PC-9 (cell line): ENCODE results near the gene ZDHHC6.

Experiments used
- CTCF ChIP-seq: fragments of 200-600 bp; sonication (generic); conservative IDR thresholded peaks from 2 replicates; pipeline ENCODE4 v1.6.1; 2017; ENCODE audit warnings: mixed run types, antibody characterized with exemption, mild to moderate bottlenecking, moderate library complexity
- EZH2 ChIP-seq: fragments of 200-600 bp; sonication (generic); IDR thresholded peaks from 2 replicates; pipeline ENCODE4 v1.8.0; 2017; ENCODE audit warnings: antibody characterized with exemption, low read depth

- TF ChIP-seq CTCF = no peak
- TF ChIP-seq EZH2 = no peak
Measured at GRCh38 chr10:112481602-112482001, 34.9 kb upstream of the ZDHHC6 start.
